ENCODE results near the gene PIGS. TPM values are rescaled to one million over a fixed set of nuclear protein-coding genes. Genes with fewer than 3 reads are reported as not detected.

Gene PIGS
- total and polyA plus RNA-seq, 9 of the 15 experiments (the other 6 are each of a cell fraction or from before 2014, with no cell fraction given), result 47.5 to 138 (median 57.6) TPM

GRCh38 chr17:28573521-28573920, 2.2 kb upstream of the PIGS start (continued):
- TF ChIP-seq, protein P1, sequence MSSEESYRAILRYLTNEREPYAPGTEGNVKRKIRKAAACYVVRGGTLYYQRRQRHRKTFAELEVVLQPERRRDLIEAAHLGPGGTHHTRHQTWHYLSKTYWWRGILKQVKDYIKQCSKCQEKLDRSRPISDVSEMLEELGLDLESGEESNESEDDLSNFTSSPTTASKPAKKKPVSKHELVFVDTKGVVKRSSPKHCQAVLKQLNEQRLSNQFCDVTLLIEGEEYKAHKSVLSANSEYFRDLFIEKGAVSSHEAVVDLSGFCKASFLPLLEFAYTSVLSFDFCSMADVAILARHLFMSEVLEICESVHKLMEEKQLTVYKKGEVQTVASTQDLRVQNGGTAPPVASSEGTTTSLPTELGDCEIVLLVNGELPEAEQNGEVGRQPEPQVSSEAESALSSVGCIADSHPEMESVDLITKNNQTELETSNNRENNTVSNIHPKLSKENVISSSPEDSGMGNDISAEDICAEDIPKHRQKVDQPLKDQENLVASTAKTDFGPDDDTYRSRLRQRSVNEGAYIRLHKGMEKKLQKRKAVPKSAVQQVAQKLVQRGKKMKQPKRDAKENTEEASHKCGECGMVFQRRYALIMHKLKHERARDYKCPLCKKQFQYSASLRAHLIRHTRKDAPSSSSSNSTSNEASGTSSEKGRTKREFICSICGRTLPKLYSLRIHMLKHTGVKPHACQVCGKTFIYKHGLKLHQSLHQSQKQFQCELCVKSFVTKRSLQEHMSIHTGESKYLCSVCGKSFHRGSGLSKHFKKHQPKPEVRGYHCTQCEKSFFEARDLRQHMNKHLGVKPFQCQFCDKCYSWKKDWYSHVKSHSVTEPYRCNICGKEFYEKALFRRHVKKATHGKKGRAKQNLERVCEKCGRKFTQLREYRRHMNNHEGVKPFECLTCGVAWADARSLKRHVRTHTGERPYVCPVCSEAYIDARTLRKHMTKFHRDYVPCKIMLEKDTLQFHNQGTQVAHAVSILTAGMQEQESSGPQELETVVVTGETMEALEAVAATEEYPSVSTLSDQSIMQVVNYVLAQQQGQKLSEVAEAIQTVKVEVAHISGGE (CRISPR knock-in tag; IDR thresholded peaks at IDR 0.05), result no peak
- TF ChIP-seq PHF8 (IDR thresholded peaks at IDR 0.05; ENCODE audit: borderline replicate concordance, low read length), result no peak
- TF ChIP-seq CBX8 (IDR thresholded peaks at IDR 0.05; ENCODE audit: borderline replicate concordance, extremely low read depth, low read depth, low read length, poor library complexity, severe bottlenecking), result no peak
- no peak for TF ChIP-seq PREB (CRISPR knock-in tag; IDR thresholded peaks at IDR 0.05)
- no peak for TF ChIP-seq MYBL2 (IDR thresholded peaks at IDR 0.05; ENCODE audit: low read depth)
- TF ChIP-seq MYBL2 (CRISPR knock-in tag; IDR thresholded peaks at IDR 0.05; ENCODE audit: borderline replicate concordance), result no peak
